ENCODE data around the gene ZDHHC22.

DNA sequence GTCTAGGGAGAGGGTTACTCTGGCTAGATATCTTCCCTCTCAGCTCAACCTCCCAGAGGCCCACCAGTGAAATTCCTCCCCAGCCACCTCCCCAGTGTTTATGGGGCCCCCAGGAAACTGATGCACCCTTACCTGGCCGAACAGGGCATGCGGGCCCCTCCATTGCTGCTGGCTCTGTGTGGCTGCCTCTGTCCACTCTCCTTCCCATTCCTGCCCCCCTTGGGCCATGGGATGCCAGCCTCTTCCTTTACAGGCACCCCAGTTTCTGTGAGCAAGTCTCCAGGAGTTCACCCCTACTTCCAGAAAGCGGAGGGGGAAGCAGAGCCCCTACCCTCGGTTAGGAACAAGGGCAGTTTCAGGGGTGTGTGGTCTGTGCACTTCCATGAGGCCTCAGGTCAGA, 19.4 kb upstream of the ZDHHC22 start:
- TF ChIP-seq EP300 (IDR thresholded peaks at IDR 0.05; ENCODE audit: borderline replicate concordance) (no peak), EGR1 (IDR thresholded peaks at IDR 0.05) (no peak), RAD21 (IDR thresholded peaks at IDR 0.05; ENCODE audit: low read depth) (no peak), YY1 (IDR thresholded peaks at IDR 0.05; ENCODE audit: low read depth) (no peak), FOXM1 (IDR thresholded peaks at IDR 0.05; ENCODE audit: borderline replicate concordance, low read depth) (no peak), CREB1 (IDR thresholded peaks at IDR 0.05; ENCODE audit: low read depth) (no peak), NFIC (IDR thresholded peaks at IDR 0.05) (no peak), TAF1 (IDR thresholded peaks at IDR 0.05; ENCODE audit: low read depth) (no peak), CEBPB (IDR thresholded peaks at IDR 0.05) (no peak), TEAD4 (IDR thresholded peaks at IDR 0.05) (no peak), REST (IDR thresholded peaks at IDR 0.05; ENCODE audit: low read depth) (no peak)
- TF ChIP-seq, protein P1, sequence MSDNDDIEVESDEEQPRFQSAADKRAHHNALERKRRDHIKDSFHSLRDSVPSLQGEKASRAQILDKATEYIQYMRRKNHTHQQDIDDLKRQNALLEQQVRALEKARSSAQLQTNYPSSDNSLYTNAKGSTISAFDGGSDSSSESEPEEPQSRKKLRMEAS (IDR thresholded peaks at IDR 0.05), result no peak
